OCI-LY7 (cell line): ENCODE results near the gene TTC28. TPM values are rescaled to one million over a fixed set of nuclear protein-coding genes. Genes with fewer than 3 reads are reported as not detected.
"Not testable (repeated sequence)": the region's sequence is repeated elsewhere in the genome, so short reads cannot be mapped to it uniquely, and the experiment has no call there.

Source experiments
- Bru-seq: library from RNA; stranded (reverse); fragments of 400-500 nt; gene quantifications from one replicate; lab custom pipeline; 2021; lab: Mats Ljungman, UMichigan
- BruChase-seq, 2 experiments: library from RNA; stranded (reverse); fragments of 400-500 nt; gene quantifications; one replicate each; lab custom pipeline; 2021; lab: Mats Ljungman, UMichigan
- BruUV-seq: library from RNA; stranded (reverse); fragments of 400-500 nt; replicated peaks from 2 replicates; lab custom pipeline; 2021; lab: Mats Ljungman, UMichigan
- CTCF ChIA-PET: fragments of 300-600 bp; sonication (Branson Sonifier 250); formaldehyde crosslinking; loops from one replicate; lab custom pipeline; 2022; ENCODE audit warnings: antibody characterized with exemption; ENCODE audit not compliant: unreplicated experiment; lab: Charles Lee
- POLR2A ChIA-PET: fragments of 300-600 bp; sonication (Branson Sonifier 250); formaldehyde crosslinking; loops from one replicate; lab custom pipeline; 2022; ENCODE audit warnings: antibody characterized with exemption; lab: Charles Lee
- DNase-seq: peaks from one replicate; pipeline ENCODE4 v3.0.0-alpha.2; 2015; ENCODE audit warnings: low spot score
- H2AFZ ChIP-seq: fragments of 200-600 bp; sonication (generic), shearing (Covaris generic); 2 replicates; pipeline ENCODE4 v1.6.1; 2014; ENCODE audit warnings: mild to moderate bottlenecking, antibody characterized with exemption, low read length, moderate library complexity
- H3K27ac ChIP-seq: fragments of 200-600 bp; sonication (generic); 2 replicates; pipeline ENCODE4 v1.5.1; 2014; ENCODE audit warnings: mixed run types, low read depth, mild to moderate bottlenecking, moderate library complexity, low read length, inconsistent platforms; ENCODE audit not compliant: poor library complexity, severe bottlenecking
- H3K36me3 ChIP-seq: fragments of 200-600 bp; sonication (generic); 2 replicates; pipeline ENCODE4 v1.6.1; 2014; ENCODE audit warnings: mild to moderate bottlenecking, antibody characterized with exemption, low read length, moderate library complexity, mixed read lengths; ENCODE audit not compliant: insufficient read depth
- H3K4me1 ChIP-seq: fragments of 200-600 bp; sonication (generic); 2 replicates; pipeline ENCODE4 v1.5.1; 2014; ENCODE audit warnings: mild to moderate bottlenecking, low read length; ENCODE audit not compliant: insufficient read depth, poor library complexity, severe bottlenecking
- H3K4me2 ChIP-seq: fragments of 200-600 bp; sonication (generic); 2 replicates; pipeline ENCODE4 v1.6.1; 2014; ENCODE audit warnings: mild to moderate bottlenecking, low read length
- H3K4me3 ChIP-seq: fragments of 200-600 bp; sonication (generic); 2 replicates; pipeline ENCODE4 v1.5.1; 2014; ENCODE audit warnings: mild to moderate bottlenecking, low read depth, low read length; ENCODE audit not compliant: poor library complexity, severe bottlenecking
- H3K79me2 ChIP-seq: fragments of 200-600 bp; sonication (generic); 2 replicates; pipeline ENCODE4 v1.6.1; 2016; ENCODE audit warnings: low read depth, mild to moderate bottlenecking, low read length, moderate library complexity, mixed read lengths; ENCODE audit not compliant: insufficient read depth
- H3K9me2 ChIP-seq: fragments of 200-600 bp; sonication (generic); 2 replicates; pipeline ENCODE4 v1.6.1; 2016; ENCODE audit warnings: mild to moderate bottlenecking, low read length, mixed read lengths; ENCODE audit not compliant: insufficient read depth
- H3K9me3 ChIP-seq: fragments of 200-600 bp; sonication (generic); 2 replicates; pipeline ENCODE4 v1.6.1; 2014; ENCODE audit warnings: mild to moderate bottlenecking, mixed run types, low read length, mixed read lengths
- H4K20me1 ChIP-seq: fragments of 200-600 bp; sonication (generic); 2 replicates; pipeline ENCODE4 v1.6.1; 2014; ENCODE audit warnings: mild to moderate bottlenecking, antibody characterized with exemption, low read length, moderate library complexity, mixed read lengths; ENCODE audit not compliant: insufficient read depth
- EZH2phosphoT487 ChIP-seq: fragments of 200-600 bp; sonication (generic); IDR thresholded peaks from 2 replicates; pipeline ENCODE4 v1.6.1; 2018; ENCODE audit warnings: low read depth, borderline replicate concordance, mild to moderate bottlenecking, mixed run types, antibody characterized with exemption, low read length, moderate library complexity, mixed read lengths
- intact Hi-C: fragments of 100-400 bp; cut with micrococcal nuclease; formaldehyde crosslinking; loops from one replicate; pipeline ENCODE4 v1.10.0; 2022; ENCODE audit not compliant: unreplicated experiment
- long read RNA-seq: library from polyadenylated mRNA; stranded (forward); transcript quantifications from one replicate; pipeline ENCODE4 v2.0.0, GENCODE V29; 2022
- total RNA-seq, 2 experiments: library from RNA; depleted of rRNA in 1 of 2; stranded (reverse); fragments of >200 nt in 1 of 2; shearing (Covaris generic) in 1 of 2; gene quantifications; 2 replicates each; pipeline ENCODE4 v1.2.3, GENCODE V29; 2014 to 2022
- TF ChIP-seq, protein P1 (sequence below): fragments of 200-600 bp; sonication (generic); conservative IDR thresholded peaks from 2 replicates; pipeline ENCODE4 v1.5.1; 2014; ENCODE audit warnings: mild to moderate bottlenecking, antibody characterized with exemption, low read length, moderate library complexity, mixed read lengths

Gene TTC28
- total RNA-seq (2014; rRNA removed; shearing (Covaris generic)) (under 0.01 and 0.03 TPM in 2 replicates), total RNA-seq (2022) (0.24 and 0.55 TPM in 2 replicates), Bru-seq, nascent RNA (percentile 19 among the genes with signal in this experiment), BruChase-seq, experiment 1, labeled RNA remaining after a 6-hour chase (percentile 24 among the genes with signal in this experiment), BruChase-seq, experiment 2, labeled RNA remaining after a 2-hour chase (percentile 26 among the genes with signal in this experiment)
- long read RNA-seq, partial matches to known transcripts: 0 of 3 reads
- long read RNA-seq, other reads (novel, unspliced or antisense): 3 of 3 reads

GRCh38 chr22:28679611-28680287, at the start of gene TTC28:
Gene TTC28 (minus strand): TSS chr22:28679840. CDS start chr22:28679723, 117 bp downstream.
- CTCF ChIA-PET, H3K9me3 ChIP-seq, POLR2A ChIA-PET, H3K36me3 ChIP-seq, H3K4me1 ChIP-seq, H3K9me2 ChIP-seq, H3K27ac ChIP-seq, H2AFZ ChIP-seq, BruUV-seq, intact Hi-C loops, H4K20me1 ChIP-seq, H3K79me2 ChIP-seq: not testable (repeated sequence)
- H3K4me3 ChIP-seq: peak within 1 kb of the TSS; percentile 54
- peak within 1 kb of the TSS; percentile 32; the same call in 1 of the 2 replicates for H3K4me2 ChIP-seq
- peak; percentile 33 for DNase-seq

DNA sequence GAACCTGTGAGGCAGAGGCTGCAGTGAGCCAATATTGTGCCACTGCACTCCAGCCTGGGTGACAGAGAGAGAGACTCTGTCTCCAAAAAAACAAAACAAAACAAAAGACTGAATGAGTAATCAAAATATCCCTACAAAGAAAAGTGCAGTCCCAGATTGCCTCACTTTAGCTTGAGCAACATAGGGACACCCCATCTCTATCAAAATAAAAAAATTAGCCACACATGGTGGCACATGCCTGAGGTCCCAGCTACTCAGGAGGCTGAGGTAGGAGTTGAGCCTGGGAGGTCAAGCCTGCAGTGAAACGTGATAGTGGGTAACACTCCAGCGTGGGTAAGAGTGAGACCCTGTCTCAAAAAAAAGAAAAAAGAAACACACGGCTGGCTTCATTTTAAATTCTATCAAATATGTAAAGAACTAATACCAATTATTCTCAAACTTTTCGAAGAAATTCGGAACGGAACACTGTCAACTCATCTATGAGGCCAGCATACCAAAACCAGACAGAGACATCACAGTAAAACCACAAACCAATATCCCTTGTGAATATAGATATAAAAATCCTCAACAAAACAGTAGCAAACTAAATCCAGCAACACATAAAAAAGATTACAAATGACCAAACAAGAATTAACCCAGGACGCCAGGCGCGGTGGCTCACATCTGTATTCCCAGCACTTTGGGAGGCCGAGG, 49.1 kb upstream of the TTC28 start:
- POLR2A ChIA-PET: no interaction called here
- BruUV-seq: no TSS peak
- no peaks in the 10 kb centered on the region for H3K9me2 ChIP-seq
- H3K4me2 ChIP-seq: no peak overlapping the region
- H4K20me1 ChIP-seq: 0 out of 2 replicates have a peak, but pooled peaks cover 4% of the 10 kb centered on the region
- CTCF ChIA-PET: interaction anchor here (0.6 kb wide), 1 partner anchor 599 kb away, joined by 3 read pairs; no protein-coding TSS in a partner anchor
- peaks cover 67% of the 10 kb centered on the region for H3K36me3 ChIP-seq
- H3K4me1 ChIP-seq: no peaks in the 10 kb centered on the region
- no peak overlapping the region for H2AFZ ChIP-seq
- intact Hi-C loops: no loop called here
- H3K27ac ChIP-seq: no peak overlapping the region
- H3K79me2 ChIP-seq: peaks cover 10% of the 10 kb centered on the region; the same call in 1 of the 2 replicates
- TF ChIP-seq EZH2phosphoT487: no peak
- TF ChIP-seq, protein P1, sequence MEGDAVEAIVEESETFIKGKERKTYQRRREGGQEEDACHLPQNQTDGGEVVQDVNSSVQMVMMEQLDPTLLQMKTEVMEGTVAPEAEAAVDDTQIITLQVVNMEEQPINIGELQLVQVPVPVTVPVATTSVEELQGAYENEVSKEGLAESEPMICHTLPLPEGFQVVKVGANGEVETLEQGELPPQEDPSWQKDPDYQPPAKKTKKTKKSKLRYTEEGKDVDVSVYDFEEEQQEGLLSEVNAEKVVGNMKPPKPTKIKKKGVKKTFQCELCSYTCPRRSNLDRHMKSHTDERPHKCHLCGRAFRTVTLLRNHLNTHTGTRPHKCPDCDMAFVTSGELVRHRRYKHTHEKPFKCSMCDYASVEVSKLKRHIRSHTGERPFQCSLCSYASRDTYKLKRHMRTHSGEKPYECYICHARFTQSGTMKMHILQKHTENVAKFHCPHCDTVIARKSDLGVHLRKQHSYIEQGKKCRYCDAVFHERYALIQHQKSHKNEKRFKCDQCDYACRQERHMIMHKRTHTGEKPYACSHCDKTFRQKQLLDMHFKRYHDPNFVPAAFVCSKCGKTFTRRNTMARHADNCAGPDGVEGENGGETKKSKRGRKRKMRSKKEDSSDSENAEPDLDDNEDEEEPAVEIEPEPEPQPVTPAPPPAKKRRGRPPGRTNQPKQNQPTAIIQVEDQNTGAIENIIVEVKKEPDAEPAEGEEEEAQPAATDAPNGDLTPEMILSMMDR: no peak
- no peaks in the 10 kb centered on the region for H3K9me3 ChIP-seq
- no peak overlapping the region for H3K4me3 ChIP-seq
- no peak for DNase-seq

GRCh38 chr22:28728002-28728401, 48.4 kb upstream of the TTC28 start:
- TF ChIP-seq, protein P1: no peak
- TF ChIP-seq EZH2phosphoT487: no peak
- intact Hi-C loops: no loop called here
- Histone ChIP-seq H3K4me1 (no peaks in the 10 kb centered on the region), H3K4me2 (no peak overlapping the region), H3K79me2 (peaks cover 10% of the 10 kb centered on the region; the same call in 1 of the 2 replicates), H2AFZ (no peak overlapping the region), H4K20me1 (0 out of 2 replicates have a peak, but pooled peaks cover 4% of the 10 kb centered on the region), H3K27ac (no peak overlapping the region), H3K36me3 (peaks cover 66% of the 10 kb centered on the region), H3K4me3 (no peak overlapping the region), H3K9me3 (no peaks in the 10 kb centered on the region), H3K9me2 (no peaks in the 10 kb centered on the region)
- ChIA-PET POLR2A (no interaction called here), CTCF (no interaction called here)
- no TSS peak for BruUV-seq
- DNase-seq: no peak
